Stimulated activated CD4-positive, alpha-beta T cell treated with anti-CD3 and anti-CD28 coated beads, Interleukin-2, amount 100 ng/mL, for 24 hours (primary cell): ENCODE data around the gene ERBB4.
A peak's percentile ranks its signal among the peaks of the same experiment; 100 is the strongest.

Experiments
- DNase-seq, 2 donors: peaks; one replicate each; pipeline ENCODE4 v3.0.0-alpha.2; 2020

Gene ERBB4

GRCh38 chr2:211503198-211503597 is 1035.4 kb downstream of the ERBB4 start:
- no peak for DNase-seq

- no peak for DNase-seq
Measured at GRCh38 chr2:211498551-211499205, 1039.9 kb downstream of the ERBB4 start.

DNA sequence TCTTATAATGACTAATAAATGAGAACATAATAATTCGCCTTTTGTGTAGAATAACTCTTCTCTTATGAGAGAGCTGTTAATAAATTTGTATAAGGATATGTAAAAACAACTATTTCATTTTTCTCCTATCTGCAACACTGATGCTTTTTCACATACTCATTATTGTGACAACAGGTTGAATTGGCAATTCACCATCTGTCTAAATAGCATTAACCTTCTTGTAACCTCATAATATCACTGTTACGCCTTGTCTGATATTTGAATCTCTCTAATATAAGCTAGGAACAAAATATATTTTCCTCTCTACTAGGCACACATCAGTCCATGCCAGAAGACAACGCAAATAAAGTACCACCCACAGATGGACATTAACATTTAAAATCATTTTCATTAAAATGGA is 1043.3 kb downstream of the ERBB4 start:
- DNase-seq, result no peak

DNA sequence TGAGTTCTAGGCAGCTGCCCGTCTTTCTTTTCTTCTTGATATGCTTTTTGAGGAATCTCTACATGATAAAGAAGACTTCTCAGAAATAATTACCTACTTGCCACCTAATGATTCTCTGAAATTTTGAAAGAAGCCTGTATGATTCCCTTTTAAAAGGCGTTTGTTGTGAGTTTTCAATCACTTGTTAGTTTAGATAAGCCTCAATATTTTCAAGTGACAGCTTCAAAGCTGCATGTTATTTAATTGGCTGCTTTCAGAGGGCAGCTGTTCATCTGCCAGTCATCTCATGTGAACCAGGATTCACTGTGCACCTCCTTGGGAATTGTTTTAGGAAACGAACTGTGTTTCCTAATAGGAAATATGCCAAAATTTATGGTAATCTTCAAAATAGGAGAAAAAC is 1044.1 kb downstream of the ERBB4 start:
- no peak for DNase-seq

- DNase-seq, result no peak
Measured at GRCh38 chr2:211494085-211494484, 1044.5 kb downstream of the ERBB4 start.

- no peak for DNase-seq
Measured at GRCh38 chr2:211487733-211488132, 1050.9 kb downstream of the ERBB4 start.

GRCh38 chr2:211479536-211480150 is 1059.0 kb downstream of the ERBB4 start:
- no peak for DNase-seq

DNA sequence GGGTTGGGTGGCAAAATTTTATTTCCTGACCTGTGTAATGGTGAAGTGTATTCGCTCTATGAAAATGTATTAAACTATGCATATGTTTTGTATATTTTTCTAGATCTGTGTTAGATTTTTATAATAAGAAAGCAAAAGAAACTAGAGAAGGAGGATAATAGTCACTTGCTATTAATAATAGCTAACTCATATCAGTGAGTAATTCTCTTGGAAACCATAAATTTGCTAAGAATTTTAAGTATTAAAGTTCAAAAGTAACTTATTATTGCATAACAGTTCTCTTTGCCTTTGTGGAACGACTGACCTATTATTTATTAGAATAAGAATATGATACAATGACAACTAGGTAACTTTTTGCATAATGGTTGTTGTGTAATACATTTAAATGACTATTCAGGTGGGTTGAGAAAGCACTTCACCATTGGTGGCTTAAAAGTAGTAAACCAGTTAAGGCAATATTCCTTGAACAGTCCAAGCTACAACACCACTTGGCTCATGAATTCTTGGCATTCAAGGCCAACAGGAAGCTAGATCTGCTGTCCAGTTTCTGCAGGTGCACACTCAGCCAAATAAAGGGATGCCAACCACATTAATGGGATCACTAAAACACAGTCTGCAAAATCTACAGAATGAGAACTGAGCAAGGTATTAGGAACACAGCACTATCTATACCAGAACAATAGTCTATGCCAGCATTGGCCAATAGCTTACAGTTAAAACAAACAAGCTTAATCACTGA is 1060.9 kb downstream of the ERBB4 start:
- DNase-seq, result no peak

DNA sequence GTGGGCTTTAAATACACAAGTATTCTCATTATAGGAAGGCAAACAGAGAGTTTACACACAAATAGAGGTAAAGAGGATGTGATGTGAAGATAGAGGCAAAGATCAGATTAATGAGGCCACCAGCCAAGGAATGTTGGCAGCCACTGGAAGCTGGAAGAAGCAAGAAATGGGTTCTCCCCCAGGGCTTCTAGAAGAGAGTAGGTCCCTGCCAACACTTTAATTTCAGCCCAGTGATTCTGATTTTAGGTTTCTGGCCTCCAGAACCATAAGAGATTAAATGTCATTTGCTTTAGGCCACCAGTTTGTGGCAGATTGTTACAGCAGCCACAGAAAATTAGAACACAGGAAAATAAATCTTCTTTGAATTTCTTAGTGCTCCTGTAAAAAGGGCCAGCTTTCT is 1065.5 kb downstream of the ERBB4 start:
- DNase-seq, result no peak

DNA sequence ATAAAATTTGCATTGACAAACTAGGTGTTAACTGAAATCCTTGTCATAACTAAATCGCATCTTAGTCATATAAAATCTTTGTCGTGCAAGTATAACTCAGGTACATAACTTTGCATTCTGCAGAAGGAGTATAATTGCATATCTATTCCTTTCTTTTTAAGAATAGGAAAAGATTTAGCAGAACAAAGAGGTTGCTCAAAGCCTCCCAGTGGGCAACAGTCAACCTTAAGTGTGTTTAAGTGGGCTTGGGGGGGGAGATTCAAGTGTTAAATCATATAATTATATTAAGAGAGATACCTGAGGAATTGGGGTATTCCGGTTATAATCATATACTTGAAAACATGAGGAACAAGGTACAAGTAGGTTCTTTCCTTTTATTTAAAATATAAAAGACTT is 1068.9 kb downstream of the ERBB4 start:
- no peak for DNase-seq

- DNase-seq, result no peak
Measured at GRCh38 chr2:211468877-211469663, 1069.5 kb downstream of the ERBB4 start.

DNA sequence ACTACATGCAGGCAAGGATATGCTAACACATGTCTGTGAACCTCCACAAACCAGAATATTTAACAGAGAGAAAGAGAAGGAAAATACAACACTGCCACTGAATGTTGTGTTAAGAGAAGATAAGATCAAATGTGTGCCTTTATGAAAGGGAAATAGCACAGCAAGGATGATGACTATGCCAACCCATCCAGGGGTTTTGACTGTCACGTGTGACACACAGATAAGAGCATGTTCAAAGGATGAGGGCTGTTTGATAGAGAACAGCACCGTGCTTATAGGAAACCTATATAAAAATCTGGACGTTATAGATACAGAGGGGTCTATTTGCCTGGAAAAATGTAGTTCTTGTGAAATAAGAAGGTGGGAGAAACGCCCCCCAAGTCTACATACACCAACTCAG is 1070.4 kb downstream of the ERBB4 start:
- DNase-seq, result no peak

DNA sequence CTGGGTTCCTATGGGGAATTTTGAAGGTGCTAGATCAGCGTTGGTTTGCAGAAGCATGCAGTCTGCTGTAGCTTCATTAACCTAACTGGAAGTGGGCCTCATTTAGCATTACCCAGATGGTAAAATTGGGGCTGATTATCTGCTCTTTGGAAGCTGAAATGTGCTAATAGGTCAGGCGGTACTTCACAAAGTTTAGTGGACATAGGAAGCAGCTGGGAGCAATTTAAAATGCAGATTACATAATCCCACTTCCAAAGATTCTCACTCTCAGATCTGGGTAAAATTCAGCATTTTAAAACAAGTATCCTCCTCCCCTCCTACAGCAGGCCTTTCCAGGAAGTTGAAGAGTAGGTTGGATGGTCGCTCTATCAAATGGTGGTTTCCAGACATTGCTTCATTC is 1075.2 kb downstream of the ERBB4 start:
- no peak for DNase-seq

- no peak for DNase-seq
Measured at GRCh38 chr2:211458974-211459373, 1079.6 kb downstream of the ERBB4 start.

- DNase-seq, result no peak
Measured at GRCh38 chr2:211457325-211457724, 1081.3 kb downstream of the ERBB4 start.

DNA sequence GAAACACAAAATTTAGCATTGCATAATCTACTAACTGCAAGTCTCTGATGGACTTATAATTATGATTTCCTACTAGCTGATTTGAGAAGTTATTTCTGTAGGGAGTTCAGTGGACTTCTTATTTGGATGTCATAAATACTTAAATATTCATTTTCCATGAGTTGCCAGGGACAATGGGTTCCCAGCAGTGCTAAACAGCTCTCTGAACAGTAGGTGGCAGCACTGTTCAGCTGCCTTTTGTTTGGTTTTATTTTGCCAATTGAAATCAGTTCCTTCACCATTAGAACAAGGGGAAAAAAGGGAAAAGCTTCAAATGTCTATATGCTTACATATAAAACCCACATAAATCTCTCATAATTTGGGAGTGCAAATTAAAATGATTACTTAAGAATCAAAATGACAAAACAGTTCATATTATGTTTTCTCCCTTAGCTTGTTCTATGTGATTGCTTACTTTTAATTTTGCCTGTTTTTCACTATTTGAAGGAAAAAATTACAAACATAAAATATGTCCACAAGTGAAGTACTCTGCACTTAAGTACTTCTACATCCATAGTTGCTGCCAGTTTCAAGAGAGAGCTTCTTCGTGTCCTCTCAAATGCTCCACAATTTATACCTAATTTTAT is 1083.3 kb downstream of the ERBB4 start:
- DNase-seq, result peak in 1 of 2 donors; percentile 19

GRCh38 chr2:211454679-211455078 is 1083.9 kb downstream of the ERBB4 start:
- DNase-seq, result no peak

GRCh38 chr2:211453311-211453887 is 1085.2 kb downstream of the ERBB4 start:
- DNase-seq, result no peak

DNA sequence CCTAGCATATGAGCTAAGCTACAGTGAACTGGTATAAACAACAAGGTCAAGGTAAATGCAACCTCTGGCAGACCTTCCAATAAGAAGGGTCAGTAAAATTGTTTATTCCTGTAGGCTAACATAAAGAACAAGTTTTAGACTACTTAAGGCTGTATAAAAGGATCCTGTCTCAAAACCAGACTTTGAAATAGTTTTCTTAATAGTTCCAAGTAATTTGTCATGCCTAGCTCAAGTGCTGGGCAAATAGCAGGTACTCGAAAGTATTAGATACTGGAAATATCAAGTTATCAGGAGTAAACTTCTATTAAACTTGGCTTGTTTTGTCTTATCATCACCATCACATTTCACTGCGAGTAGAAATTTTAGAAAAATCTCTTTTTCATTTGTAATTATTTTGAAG is 1087.0 kb downstream of the ERBB4 start:
- no peak for DNase-seq

GRCh38 chr2:211449819-211450218 is 1088.8 kb downstream of the ERBB4 start:
- DNase-seq, result no peak

GRCh38 chr2:211447548-211447947 is 1091.1 kb downstream of the ERBB4 start:
- DNase-seq, result no peak

- no peak for DNase-seq
Measured at GRCh38 chr2:211440107-211440506, 1098.5 kb downstream of the ERBB4 start.

- DNase-seq, result no peak
Measured at GRCh38 chr2:211439011-211439410, 1099.6 kb downstream of the ERBB4 start.
